ENCODE results near the gene IQSEC1.

Gene IQSEC1

DNA sequence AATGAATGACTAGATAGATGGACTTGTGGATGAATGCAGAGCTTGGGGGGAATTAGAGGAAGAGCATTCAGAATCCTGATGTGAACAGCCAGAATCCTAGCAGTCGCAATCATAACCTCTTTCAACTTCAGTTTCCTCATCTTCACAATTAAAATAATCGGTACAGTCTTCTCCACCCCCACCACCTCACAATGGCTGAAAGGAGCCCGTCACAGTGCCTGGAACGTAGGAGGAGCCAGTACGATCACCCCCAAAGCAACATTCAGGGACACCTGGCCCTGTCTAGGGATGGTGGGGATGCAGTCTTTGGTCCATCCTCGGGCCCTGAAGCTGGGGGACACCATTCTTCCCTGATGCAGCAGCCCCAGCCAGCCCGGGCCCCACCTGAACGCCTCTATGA lies 151.5 kb downstream of the IQSEC1 start:
- TF ChIP-seq, protein P1, sequence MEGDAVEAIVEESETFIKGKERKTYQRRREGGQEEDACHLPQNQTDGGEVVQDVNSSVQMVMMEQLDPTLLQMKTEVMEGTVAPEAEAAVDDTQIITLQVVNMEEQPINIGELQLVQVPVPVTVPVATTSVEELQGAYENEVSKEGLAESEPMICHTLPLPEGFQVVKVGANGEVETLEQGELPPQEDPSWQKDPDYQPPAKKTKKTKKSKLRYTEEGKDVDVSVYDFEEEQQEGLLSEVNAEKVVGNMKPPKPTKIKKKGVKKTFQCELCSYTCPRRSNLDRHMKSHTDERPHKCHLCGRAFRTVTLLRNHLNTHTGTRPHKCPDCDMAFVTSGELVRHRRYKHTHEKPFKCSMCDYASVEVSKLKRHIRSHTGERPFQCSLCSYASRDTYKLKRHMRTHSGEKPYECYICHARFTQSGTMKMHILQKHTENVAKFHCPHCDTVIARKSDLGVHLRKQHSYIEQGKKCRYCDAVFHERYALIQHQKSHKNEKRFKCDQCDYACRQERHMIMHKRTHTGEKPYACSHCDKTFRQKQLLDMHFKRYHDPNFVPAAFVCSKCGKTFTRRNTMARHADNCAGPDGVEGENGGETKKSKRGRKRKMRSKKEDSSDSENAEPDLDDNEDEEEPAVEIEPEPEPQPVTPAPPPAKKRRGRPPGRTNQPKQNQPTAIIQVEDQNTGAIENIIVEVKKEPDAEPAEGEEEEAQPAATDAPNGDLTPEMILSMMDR (IDR thresholded peaks at IDR 0.05; ENCODE audit: poor library complexity, severe bottlenecking), result no peak
- Histone ChIP-seq H3K36me3 (ENCODE audit: low read depth) (no peaks in the 10 kb centered on the region; the same call in 1 of the 2 replicates), H3K4me3 (ENCODE audit: severe bottlenecking) (no peak overlapping the region), H3K9me3 (ENCODE audit: severe bottlenecking) (no peaks in the 10 kb centered on the region), H3K4me1 (ENCODE audit: insufficient read depth, poor library complexity, severe bottlenecking) (no peaks in the 10 kb centered on the region), H3K27me3 (ENCODE audit: insufficient read depth, poor library complexity, severe bottlenecking) (no peaks in the 10 kb centered on the region), H3K27ac (ENCODE audit: poor library complexity, severe bottlenecking) (no peak overlapping the region)
- ATAC-seq (ENCODE audit: low read depth), result no peak
- no peak for DNase-seq (ENCODE audit: low spot score)

DNA sequence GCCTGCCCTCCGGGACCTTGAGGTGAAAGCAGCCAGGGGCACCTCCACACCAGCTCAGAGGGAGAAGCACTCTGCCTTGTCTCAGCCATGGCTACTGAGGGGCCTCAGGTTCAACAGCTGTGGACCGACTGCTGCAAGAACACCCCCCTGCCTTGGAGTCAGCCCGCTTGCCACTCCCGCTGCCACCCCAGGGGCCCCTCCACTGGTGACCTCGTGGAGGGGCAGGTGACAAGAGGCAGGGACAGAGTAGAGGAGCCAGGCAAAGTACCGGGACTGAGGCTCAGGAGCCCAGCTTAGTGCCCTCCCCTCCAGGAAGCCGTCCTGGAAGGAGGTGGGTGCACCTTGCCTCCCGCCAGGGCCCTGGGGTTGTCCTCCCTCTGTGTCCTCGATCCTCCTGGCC lies 152.3 kb downstream of the IQSEC1 start:
- DNase-seq (ENCODE audit: low spot score) (no peak), ATAC-seq (ENCODE audit: low read depth) (no peak)
- TF ChIP-seq, protein P1 (IDR thresholded peaks at IDR 0.05; ENCODE audit: poor library complexity, severe bottlenecking), result no peak
- no peaks in the 10 kb centered on the region; the same call in 1 of the 2 replicates for H3K36me3 ChIP-seq (ENCODE audit: low read depth)
- no peaks in the 10 kb centered on the region for H3K4me1 ChIP-seq (ENCODE audit: insufficient read depth, poor library complexity, severe bottlenecking)
- H3K9me3 ChIP-seq (ENCODE audit: severe bottlenecking), result no peaks in the 10 kb centered on the region
- no peak overlapping the region for H3K27ac ChIP-seq (ENCODE audit: poor library complexity, severe bottlenecking)
- no peak overlapping the region for H3K4me3 ChIP-seq (ENCODE audit: severe bottlenecking)
- no peaks in the 10 kb centered on the region for H3K27me3 ChIP-seq (ENCODE audit: insufficient read depth, poor library complexity, severe bottlenecking)

DNA sequence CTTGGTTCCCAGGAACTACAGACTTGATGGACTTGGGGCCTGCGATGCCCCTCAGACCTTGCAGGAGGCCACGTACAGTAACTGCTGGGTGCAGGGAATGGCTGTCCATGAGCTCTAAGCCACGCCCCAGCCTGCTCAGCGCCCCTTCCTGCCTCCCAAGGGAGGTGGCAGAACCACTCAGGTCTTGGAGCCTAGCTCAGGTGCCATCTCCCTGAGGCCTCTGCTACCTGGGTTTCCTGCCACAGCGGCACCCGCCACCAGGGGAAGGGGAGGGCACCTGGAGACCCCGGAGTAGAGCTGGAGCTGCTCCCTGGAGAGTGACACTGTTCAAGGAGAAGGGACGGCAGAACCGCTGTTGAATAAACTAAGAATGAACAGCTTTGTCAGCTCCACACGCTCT lies 154.0 kb downstream of the IQSEC1 start:
- no peak for DNase-seq (ENCODE audit: low spot score)
- Histone ChIP-seq H3K9me3 (ENCODE audit: severe bottlenecking) (no peaks in the 10 kb centered on the region), H3K4me3 (ENCODE audit: severe bottlenecking) (no peak overlapping the region), H3K36me3 (ENCODE audit: low read depth) (no peaks in the 10 kb centered on the region; the same call in 1 of the 2 replicates), H3K4me1 (ENCODE audit: insufficient read depth, poor library complexity, severe bottlenecking) (no peaks in the 10 kb centered on the region), H3K27me3 (ENCODE audit: insufficient read depth, poor library complexity, severe bottlenecking) (no peaks in the 10 kb centered on the region), H3K27ac (ENCODE audit: poor library complexity, severe bottlenecking) (no peak overlapping the region)
- no peak for ATAC-seq (ENCODE audit: low read depth)
- TF ChIP-seq, protein P1 (IDR thresholded peaks at IDR 0.05; ENCODE audit: poor library complexity, severe bottlenecking), result no peak

DNA sequence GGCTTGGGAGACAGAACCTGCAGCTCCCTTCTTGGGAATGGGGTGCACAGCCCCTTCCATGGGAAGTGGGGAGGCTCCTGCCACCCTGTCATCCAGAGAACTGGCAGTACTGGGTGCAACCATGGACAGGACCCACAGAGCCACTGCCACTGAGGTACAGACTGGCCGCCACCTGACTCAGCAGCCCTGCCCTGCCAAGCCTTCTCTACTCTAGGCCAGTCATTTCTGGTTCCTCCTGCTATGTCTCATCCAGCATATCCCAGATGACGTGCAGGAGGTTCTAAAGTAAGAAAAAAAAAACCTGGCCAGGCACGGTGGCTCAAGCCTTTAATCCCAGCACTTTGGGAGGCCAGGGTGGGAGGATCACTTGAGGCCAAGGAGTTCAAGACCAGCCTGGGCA lies 155.0 kb downstream of the IQSEC1 start:
- Histone ChIP-seq H3K9me3 (ENCODE audit: severe bottlenecking) (no peaks in the 10 kb centered on the region), H3K36me3 (ENCODE audit: low read depth) (no peaks in the 10 kb centered on the region; the same call in 1 of the 2 replicates), H3K27me3 (ENCODE audit: insufficient read depth, poor library complexity, severe bottlenecking) (no peaks in the 10 kb centered on the region), H3K4me1 (ENCODE audit: insufficient read depth, poor library complexity, severe bottlenecking) (no peaks in the 10 kb centered on the region), H3K4me3 (ENCODE audit: severe bottlenecking) (no peak overlapping the region), H3K27ac (ENCODE audit: poor library complexity, severe bottlenecking) (no peak overlapping the region)
- ATAC-seq (ENCODE audit: low read depth), result no peak
- TF ChIP-seq, protein P1 (IDR thresholded peaks at IDR 0.05; ENCODE audit: poor library complexity, severe bottlenecking), result no peak
- no peak for DNase-seq (ENCODE audit: low spot score)

DNA sequence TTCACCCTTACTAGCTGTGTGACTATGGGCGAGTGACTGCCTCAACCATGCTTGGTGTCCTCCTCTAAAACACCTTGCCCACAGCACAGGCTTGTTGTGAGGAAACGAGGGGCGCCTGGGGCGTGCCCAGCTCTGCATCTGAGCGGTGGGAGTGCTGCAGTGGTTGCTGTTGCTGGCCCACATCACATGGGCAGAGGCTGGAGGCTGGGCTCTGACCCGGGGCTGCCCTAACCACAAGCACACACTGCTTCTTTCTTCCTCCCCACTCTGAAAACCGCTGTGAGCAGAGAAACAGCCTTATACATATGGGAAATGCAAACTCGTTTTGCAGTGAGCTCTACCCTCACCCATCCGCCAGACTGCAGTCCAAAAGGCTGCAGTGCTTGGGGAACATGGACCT lies 157.1 kb downstream of the IQSEC1 start:
- Histone ChIP-seq H3K27ac (ENCODE audit: poor library complexity, severe bottlenecking) (no peak overlapping the region), H3K4me3 (ENCODE audit: severe bottlenecking) (no peak overlapping the region), H3K4me1 (ENCODE audit: insufficient read depth, poor library complexity, severe bottlenecking) (no peaks in the 10 kb centered on the region), H3K36me3 (ENCODE audit: low read depth) (no peaks in the 10 kb centered on the region), H3K27me3 (ENCODE audit: insufficient read depth, poor library complexity, severe bottlenecking) (no peaks in the 10 kb centered on the region), H3K9me3 (ENCODE audit: severe bottlenecking) (no peaks in the 10 kb centered on the region)
- DNase-seq (ENCODE audit: low spot score) (no peak), ATAC-seq (ENCODE audit: low read depth) (no peak)
- TF ChIP-seq, protein P1 (IDR thresholded peaks at IDR 0.05; ENCODE audit: poor library complexity, severe bottlenecking), result no peak

Data from RWPE2 (cell line).